Subcutaneous adipose tissue (tissue), 4 donors: ENCODE data around the gene CAVIN2. TPM values are rescaled to one million over a fixed set of nuclear protein-coding genes. Genes with fewer than 3 reads are reported as not detected.

Experiments used
- total RNA-seq, 4 donors: library from RNA; depleted of rRNA; stranded (reverse); fragments of >200 nt; gene quantifications; one replicate each; pipeline ENCODE4 v1.1.0, GENCODE V29; 2016
- TF ChIP-seq, protein P1 (sequence below): fragments of 450-650 bp; IDR thresholded peaks from one replicate; pipeline ENCODE4 v1.5.1; 2016; ENCODE audit warnings: low read depth, mild to moderate bottlenecking, control low read depth, antibody characterized with exemption, moderate library complexity

The CAVIN2 gene
- total RNA-seq, 4 donors from 2014 or later, result 21.9 to 120 (median 62.2) TPM

DNA sequence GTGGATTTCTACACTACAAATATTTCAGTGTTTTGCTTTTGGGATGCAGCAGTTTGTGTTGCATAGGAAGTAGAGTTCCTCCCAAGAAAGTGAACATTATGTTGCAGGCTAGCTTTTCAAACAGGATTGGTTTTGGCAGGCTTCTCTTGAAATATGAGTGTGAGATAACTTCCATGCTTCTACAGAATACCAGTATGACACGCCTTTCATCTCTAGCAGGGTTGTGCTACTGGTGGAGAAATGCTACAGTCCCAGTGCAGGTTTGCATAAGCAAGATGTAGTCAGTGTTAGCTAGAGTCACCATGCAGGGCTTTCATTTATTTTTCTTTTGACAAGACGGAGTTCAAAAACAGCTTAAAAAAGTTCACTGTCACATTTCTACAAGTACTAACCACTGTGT lies 17.1 kb upstream of the CAVIN2 start:
- TF ChIP-seq, protein P1, sequence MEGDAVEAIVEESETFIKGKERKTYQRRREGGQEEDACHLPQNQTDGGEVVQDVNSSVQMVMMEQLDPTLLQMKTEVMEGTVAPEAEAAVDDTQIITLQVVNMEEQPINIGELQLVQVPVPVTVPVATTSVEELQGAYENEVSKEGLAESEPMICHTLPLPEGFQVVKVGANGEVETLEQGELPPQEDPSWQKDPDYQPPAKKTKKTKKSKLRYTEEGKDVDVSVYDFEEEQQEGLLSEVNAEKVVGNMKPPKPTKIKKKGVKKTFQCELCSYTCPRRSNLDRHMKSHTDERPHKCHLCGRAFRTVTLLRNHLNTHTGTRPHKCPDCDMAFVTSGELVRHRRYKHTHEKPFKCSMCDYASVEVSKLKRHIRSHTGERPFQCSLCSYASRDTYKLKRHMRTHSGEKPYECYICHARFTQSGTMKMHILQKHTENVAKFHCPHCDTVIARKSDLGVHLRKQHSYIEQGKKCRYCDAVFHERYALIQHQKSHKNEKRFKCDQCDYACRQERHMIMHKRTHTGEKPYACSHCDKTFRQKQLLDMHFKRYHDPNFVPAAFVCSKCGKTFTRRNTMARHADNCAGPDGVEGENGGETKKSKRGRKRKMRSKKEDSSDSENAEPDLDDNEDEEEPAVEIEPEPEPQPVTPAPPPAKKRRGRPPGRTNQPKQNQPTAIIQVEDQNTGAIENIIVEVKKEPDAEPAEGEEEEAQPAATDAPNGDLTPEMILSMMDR, result no peak

DNA sequence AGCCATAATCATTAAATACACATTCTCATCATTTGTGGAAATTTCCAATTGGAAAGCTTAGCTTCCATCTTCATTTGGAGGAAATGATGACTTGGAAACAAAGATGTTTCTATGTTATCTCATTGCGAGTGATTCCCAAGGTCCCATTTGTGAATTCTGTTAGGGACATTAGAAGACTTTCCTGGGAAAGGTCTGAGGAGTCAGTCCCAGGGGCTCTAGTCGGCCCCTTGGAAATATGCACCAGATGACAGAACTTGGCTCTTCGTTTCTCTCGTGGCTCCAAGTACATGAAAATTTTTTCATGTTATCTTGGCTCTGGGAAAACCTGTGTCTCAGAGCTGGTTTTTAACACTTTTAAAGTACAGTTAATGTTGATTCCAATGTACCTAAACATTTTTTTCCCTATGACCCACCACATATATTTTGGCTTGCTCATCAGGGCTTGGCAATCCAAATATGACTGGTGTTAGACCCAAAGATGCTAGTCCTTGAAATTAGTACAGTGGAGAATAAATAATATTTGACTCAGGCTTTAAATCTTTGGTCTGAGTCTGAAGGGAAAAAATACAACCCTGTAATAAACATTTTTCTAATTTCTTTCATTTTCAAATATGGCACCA lies 15.4 kb upstream of the CAVIN2 start:
- TF ChIP-seq, protein P1, result no peak

DNA sequence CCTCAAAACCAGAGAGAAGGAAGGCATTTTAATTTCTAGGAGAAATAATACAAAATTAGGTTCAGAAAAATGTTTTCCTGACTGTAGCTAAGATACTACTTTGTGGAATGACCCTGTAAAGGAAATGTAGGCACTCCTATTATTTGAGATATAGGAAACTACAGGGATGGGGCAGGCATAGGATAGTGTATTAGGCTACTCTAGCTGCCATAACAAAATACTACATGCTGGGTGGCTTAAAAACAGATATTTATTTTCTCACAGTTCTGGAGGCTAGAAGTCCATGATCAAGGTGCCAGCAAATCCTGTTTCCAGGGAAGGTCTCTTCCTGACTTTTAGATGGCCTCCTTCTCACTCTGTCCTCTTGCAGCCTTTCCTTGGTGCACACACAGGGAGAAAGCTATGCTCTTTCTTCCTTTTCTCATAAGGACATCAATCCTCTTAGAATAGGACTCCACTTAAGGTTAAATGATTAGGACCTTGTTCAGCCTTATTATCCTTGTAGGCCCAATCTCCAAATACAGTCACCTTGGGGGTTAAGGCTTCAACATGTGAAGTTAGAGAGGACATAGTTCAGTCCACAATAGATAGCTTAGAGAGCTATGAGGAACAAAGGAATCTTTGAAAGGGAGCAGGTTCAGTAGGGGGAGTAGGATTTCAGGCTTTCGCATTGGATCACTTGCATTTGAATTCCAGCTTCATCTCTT lies 14.0 kb upstream of the CAVIN2 start:
- TF ChIP-seq, protein P1, result no peak

DNA sequence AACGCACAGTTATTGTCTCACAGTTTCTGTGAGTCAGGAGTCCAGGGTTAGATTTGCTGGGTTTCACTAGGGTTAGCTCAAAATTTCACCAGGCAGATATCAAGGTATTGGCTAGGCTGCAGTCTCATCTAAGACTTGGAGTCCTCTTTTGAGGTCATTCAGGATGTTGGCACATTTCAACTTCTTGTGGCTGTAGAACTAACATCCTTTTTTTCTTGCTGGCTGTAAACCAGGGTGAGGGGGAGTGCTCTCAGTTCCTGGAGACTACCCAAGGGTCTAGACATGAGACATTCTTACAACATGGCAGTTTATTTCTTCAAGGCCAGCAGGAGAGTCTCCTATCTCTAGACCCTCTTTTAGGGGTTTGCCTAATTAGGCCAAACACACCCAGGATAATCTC lies 12.8 kb upstream of the CAVIN2 start:
- TF ChIP-seq, protein P1, result no peak

DNA sequence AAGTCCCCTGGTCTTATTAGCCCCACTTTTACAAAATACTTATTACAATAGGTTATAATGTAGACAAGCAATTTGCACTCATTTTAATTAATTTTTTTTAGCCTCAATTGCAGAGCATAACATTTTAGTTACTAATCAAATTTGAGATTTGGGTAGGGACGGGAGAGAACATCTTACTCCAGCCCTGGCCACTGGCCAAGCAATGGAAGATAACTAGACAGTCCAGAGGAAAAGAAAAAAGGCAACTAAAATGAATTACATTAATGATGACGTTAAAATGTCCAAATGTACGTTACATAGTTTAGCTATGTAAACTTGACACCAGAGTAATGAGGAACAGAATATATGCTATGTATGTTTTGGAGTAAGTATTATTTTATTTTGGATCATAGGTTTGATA lies 11.0 kb upstream of the CAVIN2 start:
- TF ChIP-seq, protein P1, result no peak

DNA sequence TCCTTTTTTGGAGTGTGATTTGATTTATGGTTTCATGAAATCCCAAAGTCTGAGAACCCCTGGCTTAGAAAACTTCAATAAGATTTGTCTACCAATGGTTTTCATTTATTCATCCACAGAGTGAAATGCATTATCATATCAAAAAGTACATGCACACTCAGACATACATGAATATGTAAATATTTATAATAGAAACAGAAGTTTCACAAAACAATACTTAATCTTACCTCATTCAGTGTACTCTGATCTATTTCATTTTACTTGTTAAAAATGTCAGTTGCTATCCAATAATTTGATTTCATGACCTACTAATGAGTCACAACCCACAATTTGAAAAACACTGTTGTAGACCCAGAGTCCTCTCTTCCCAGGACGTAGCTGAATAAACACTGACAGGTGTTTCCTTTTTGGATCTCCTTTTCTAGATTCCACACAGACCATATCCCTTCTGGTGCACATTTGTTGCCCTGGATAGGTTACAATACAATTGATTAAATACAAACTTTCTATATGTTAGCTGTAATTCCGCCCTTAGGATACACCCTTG lies 10.4 kb upstream of the CAVIN2 start:
- TF ChIP-seq, protein P1, result no peak

DNA sequence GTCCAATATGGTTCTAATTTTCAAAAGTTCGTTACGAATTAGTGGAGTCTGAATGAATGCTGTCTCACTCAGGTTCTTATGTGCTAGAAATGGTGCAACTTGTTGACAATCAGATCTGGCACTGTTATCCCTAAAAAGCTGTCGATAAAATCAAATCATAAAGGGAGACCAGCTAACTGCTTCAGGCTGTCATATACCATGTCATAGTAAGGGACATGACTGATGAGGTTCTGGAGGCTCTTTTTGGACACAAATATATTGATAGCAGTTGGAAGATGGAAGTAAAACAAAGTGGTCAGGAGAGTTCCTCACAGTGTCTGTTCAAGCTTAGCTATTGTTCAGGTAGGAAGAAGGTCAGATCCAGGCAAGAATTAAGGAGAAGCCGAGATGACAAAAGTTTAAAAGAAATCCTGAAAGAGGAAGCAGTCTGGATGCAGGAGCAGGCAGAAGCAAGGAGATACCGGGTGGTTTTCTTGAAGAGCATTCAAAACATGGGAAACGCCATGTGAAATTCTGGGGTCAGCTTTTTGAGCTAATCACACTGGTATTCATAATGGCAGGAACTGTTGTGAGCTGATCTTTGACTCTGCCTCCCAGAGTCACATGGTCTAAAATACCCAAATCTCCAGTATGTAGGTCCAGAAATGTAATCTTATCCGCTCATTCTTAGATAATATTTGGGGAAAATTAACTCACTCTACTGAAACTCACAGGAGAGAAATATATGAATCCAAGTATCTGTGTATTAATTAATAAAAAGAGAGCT lies 9.4 kb upstream of the CAVIN2 start:
- TF ChIP-seq, protein P1, result no peak
